Activated T-helper 17 cell treated with anti-CD3 and anti-CD28 coated beads, Interleukin-2, amount 50 U/mL, for 72 hours (primary cell): ENCODE results near the gene FPGS. TPM values are rescaled to one million over a fixed set of nuclear protein-coding genes. Genes with fewer than 3 reads are reported as not detected.

Experiments
- ATAC-seq: fragments of 150-1000 bp; cut with Tn5 transposase; replicated peaks from 2 replicates; pipeline ENCODE4 v1.10.0; 2021; ENCODE audit warnings: mild to moderate bottlenecking, moderate library complexity
- H3K27ac Mint-ChIP-seq: one replicate; pipeline ENCODE4 v1.8.0; 2022; ENCODE audit warnings: mixed read lengths
- H3K27me3 Mint-ChIP-seq: one replicate; pipeline ENCODE4 v1.8.0; 2022; ENCODE audit warnings: mixed read lengths
- H3K36me3 Mint-ChIP-seq: one replicate; pipeline ENCODE4 v1.8.0; 2022; ENCODE audit warnings: low read depth, mild to moderate bottlenecking, mixed read lengths
- H3K4me1 Mint-ChIP-seq: one replicate; pipeline ENCODE4 v1.8.0; 2022; ENCODE audit warnings: mixed read lengths
- H3K4me3 Mint-ChIP-seq: one replicate; pipeline ENCODE4 v1.8.0; 2022; ENCODE audit warnings: mild to moderate bottlenecking, mixed read lengths
- H3K9me3 Mint-ChIP-seq: one replicate; pipeline ENCODE4 v1.8.0; 2022; ENCODE audit warnings: mixed read lengths
- total RNA-seq, 2 donors: library from RNA; stranded (reverse); gene quantifications; one replicate each; pipeline ENCODE4 v1.2.3, GENCODE V29; 2022

Gene FPGS
- total RNA-seq, 2 donors from 2014 or later, result 56.7 to 95.6 TPM

GRCh38 chr9:127857278-127857677, 54.6 kb downstream of the FPGS start:
- Mint-ChIP-seq H3K9me3 (no peaks in the 10 kb centered on the region), H3K27me3 (no peaks in the 10 kb centered on the region), H3K4me3 (no peak overlapping the region), H3K36me3 (no peaks in the 10 kb centered on the region), H3K27ac (no peak overlapping the region), H3K4me1 (peaks cover 5% of the 10 kb centered on the region)
- no peak for ATAC-seq

DNA sequence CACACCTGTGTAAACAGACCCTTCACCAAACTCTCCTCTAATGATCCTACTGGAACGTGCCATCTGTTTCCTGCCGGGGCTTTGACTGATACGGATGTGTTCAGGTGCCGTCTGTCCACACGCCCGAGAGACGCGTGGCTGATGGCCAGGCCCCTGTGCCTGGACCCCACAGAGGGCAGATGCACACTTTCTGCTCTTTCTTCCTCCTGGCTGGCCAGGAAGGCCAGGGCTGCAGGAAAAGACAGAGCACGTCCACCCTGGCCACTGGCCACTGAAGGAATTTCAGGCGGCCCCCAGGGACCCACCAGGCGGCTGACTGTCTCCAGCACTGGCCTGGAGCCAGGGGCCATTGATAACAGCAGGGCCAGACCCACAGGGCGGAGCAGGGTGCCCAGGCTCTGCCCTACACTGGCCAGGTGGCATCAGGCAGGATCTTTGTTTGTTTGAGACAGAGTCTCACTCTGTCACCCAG, 55.4 kb downstream of the FPGS start:
- Mint-ChIP-seq H3K4me3 (no peak overlapping the region), H3K4me1 (peaks cover 10% of the 10 kb centered on the region), H3K9me3 (no peaks in the 10 kb centered on the region), H3K27me3 (no peaks in the 10 kb centered on the region), H3K27ac (no peak overlapping the region), H3K36me3 (no peaks in the 10 kb centered on the region)
- no peak for ATAC-seq

DNA sequence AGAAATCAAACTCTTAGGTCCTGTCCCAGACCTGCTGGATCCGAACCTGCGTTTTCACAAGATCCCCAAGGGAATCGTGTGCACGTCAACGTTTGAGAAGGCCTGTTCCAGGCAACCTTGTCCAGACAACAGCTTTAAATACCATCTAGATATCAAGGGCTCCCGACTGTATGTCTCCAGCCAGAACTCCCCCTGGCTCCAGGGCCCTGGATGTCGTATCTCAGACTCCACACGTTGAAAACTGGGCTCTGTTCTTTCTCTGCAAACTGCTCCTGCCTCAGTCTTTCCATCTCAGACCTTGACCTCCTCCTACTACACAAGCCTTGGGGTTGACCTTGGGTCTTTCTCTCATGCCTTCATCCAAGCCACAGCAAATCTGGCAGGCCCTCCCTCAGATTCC, 57.6 kb downstream of the FPGS start:
- Mint-ChIP-seq H3K27me3 (no peaks in the 10 kb centered on the region), H3K4me3 (no peak overlapping the region), H3K9me3 (no peaks in the 10 kb centered on the region), H3K36me3 (no peaks in the 10 kb centered on the region), H3K4me1 (peaks cover 15% of the 10 kb centered on the region), H3K27ac (peak overlapping the region; percentile 80)
- no peak for ATAC-seq

DNA sequence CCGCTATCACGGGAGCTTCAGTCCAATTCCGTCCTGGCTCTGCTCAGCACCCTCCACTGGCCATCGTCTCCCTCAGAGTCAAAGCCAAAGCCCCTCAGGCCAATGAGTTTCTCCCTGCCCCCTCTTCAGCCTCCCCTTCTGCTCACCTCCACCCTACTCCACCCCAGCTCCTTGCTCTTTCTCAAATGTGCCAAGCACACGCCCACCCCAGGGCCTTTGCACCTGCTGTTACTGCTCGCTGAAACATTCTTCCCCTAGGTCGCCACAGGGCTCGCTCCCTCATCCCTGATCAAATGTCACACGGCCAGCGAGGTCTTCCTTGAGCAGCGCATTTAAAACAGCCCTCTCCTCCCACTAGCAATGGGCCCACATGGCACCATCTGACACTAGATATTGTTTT, 58.1 kb downstream of the FPGS start:
- ATAC-seq, result no peak
- peaks cover 17% of the 10 kb centered on the region for H3K4me1 Mint-ChIP-seq
- peak overlapping the region; percentile 80 for H3K27ac Mint-ChIP-seq
- no peaks in the 10 kb centered on the region for H3K9me3 Mint-ChIP-seq
- H3K36me3 Mint-ChIP-seq, result no peaks in the 10 kb centered on the region
- no peaks in the 10 kb centered on the region for H3K27me3 Mint-ChIP-seq
- no peak overlapping the region for H3K4me3 Mint-ChIP-seq

DNA sequence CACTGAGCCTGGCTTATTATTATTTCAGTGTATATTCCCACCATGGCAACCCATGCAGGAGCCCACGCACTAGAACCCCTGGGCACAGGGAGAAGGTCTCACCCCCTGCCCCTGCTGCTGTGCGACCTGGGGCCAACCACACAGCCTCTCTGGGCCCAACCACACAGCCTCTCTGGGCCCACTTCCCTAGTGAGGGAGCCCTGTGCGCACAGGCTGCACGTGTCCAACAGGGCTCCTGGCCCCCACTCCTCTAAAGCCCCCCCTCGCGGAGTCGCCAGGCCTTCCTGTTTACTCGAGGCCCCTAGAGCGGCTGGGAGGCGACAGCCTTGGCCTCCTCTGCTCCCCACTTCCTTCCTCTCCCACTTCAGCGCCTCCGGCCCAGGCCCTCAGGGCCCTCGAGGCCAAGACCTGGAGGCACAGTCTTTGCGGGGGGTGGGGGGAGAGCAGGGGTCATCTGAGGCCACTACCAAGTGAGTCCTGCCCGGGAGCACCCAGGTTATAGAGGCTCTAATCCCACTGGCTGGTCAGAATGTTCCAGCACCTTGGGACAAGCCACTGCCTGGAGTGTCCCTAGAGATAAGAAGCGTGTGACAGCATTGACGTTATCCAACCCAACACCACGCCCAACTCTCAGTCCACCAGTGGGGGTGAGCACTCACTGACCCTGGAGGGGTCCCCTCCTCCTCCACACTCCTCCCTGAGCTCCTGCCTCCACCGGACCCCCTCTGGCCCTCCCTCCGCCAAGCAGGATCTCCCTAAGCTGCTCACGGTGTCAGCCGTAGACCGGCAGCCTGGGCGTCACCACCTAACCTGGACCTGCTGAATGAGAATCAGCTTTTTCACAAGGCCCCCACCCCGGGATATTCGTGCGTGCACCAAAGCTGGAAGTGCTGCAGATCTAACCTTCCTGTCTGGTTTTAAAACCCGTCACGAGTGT, 59.7 kb downstream of the FPGS start:
- Mint-ChIP-seq H3K27ac (peak overlapping the region; percentile 80), H3K4me3 (peak overlapping the region; percentile 49), H3K36me3 (no peaks in the 10 kb centered on the region), H3K4me1 (peaks cover 18% of the 10 kb centered on the region), H3K9me3 (no peaks in the 10 kb centered on the region), H3K27me3 (no peaks in the 10 kb centered on the region)
- ATAC-seq, result peak; percentile 53

DNA sequence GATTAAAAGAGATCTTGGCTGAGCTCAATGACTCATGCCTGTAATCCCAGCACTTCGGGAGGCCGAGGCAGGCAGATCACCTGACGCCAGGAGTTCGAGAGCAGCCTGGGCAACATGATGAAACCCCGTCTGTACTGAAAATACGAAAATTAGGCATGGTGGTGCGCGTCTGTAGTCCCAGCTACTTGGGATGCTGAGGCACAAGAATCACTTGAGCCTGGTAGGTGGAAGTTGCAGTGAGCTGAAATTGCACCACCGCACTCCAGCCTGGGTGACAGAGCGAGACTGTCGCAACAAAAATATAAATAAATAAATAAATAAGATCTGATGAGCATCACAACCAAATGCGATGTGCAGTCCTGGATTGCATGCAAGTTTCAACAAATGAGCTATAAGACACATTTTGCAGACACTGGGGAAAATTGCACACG, 60.5 kb downstream of the FPGS start:
- peak overlapping the region; percentile 80 for H3K27ac Mint-ChIP-seq
- H3K9me3 Mint-ChIP-seq, result no peaks in the 10 kb centered on the region
- no peak for ATAC-seq
- no peaks in the 10 kb centered on the region for H3K36me3 Mint-ChIP-seq
- no peaks in the 10 kb centered on the region for H3K27me3 Mint-ChIP-seq
- no peak overlapping the region for H3K4me3 Mint-ChIP-seq
- peaks cover 18% of the 10 kb centered on the region for H3K4me1 Mint-ChIP-seq

Other genes starting within 250 kb of the FPGS start
- 10 to 100 TPM; 14.7 to 17.1 TPM for gene STXBP1, start 190.6 kb upstream of the FPGS start, total RNA-seq
- under 1 TPM in 1 of 2 donors, not detected in 1; 0.13 TPM for gene CFAP157, start 95.9 kb upstream of the FPGS start, total RNA-seq
- 10 to 100 TPM in 1 of 2 donors, 1 to 10 TPM in 1; 6.5 to 13.5 TPM for gene PTRH1, start 87.2 kb upstream of the FPGS start, total RNA-seq
- 1 to 10 TPM; 1.8 to 2.0 TPM for gene TTC16, start 86.8 kb upstream of the FPGS start, total RNA-seq
- gene TOR2A, start 67.6 kb upstream of the FPGS start, total RNA-seq, result 10 to 100 TPM in 1 of 2 donors, 1 to 10 TPM in 1; 8.5 to 15.7 TPM
- 10 to 100 TPM; 27.6 to 46.8 TPM for gene SH2D3C, start 24.2 kb upstream of the FPGS start, total RNA-seq
- 10 to 100 TPM; 82.8 to 94.2 TPM for gene CDK9, start 16.8 kb upstream of the FPGS start, total RNA-seq
- gene ENG, start 51.8 kb downstream of the FPGS start, total RNA-seq, result 10 to 100 TPM in 1 of 2 donors, 1 to 10 TPM in 1; 10.0 to 18.7 TPM
- gene AK1, start 74.8 kb downstream of the FPGS start, total RNA-seq, result 10 to 100 TPM; 23.2 to 79.0 TPM
- gene ST6GALNAC6, start 96.7 kb downstream of the FPGS start, total RNA-seq, result 100 to 1,000 TPM in 1 of 2 donors, 10 to 100 TPM in 1; 61.7 to 124 TPM
- gene ST6GALNAC4, start 114.2 kb downstream of the FPGS start, total RNA-seq, result 10 to 100 TPM; 19.6 to 19.8 TPM
- gene PIP5KL1, start 127.9 kb downstream of the FPGS start, total RNA-seq, result 1 to 10 TPM; 2.6 to 3.7 TPM
- 10 to 100 TPM; 29.4 to 54.5 TPM for gene DPM2, start 135.0 kb downstream of the FPGS start, total RNA-seq
- gene EEIG1, start 178.1 kb downstream of the FPGS start, total RNA-seq, result 10 to 100 TPM; 29.6 to 37.8 TPM